ENCODE measurements around the gene REEP3. TPM values are rescaled to one million over a fixed set of nuclear protein-coding genes. Genes with fewer than 3 reads are reported as not detected.
A peak's percentile ranks its signal among the peaks of the same experiment; 100 is the strongest.

The REEP3 gene
- polyA plus RNA-seq, 6 donors from 2014 or later = 5.0 to 7.5 (median 6.3) TPM

GRCh38 chr10:63622097-63622496, 100.9 kb downstream of the REEP3 start:
- Mint-ChIP-seq H3K4me3 (no peak overlapping the region), H3K9me3 (no peaks in the 10 kb centered on the region), H3K4me1 (peaks cover 0 to 3% (median 0%) of the 10 kb centered on the region in 3 donors), H3K27ac (no peak overlapping the region), H3K36me3 (peaks cover under 1 to 12% of the 10 kb centered on the region in 2 donors), H3K27me3 (no peaks in the 10 kb centered on the region)
- DNase-seq (no peak), ATAC-seq (ENCODE audit: low read depth in 2 of 2) (no peak)

- peaks cover 0 to 1% of the 10 kb centered on the region in 2 donors for H3K36me3 Mint-ChIP-seq
- no peak overlapping the region for H3K27ac Mint-ChIP-seq
- ATAC-seq (ENCODE audit: low read depth in 2 of 2) (no peak), DNase-seq (no peak)
- no peak overlapping the region for H3K4me3 Mint-ChIP-seq
- H3K9me3 Mint-ChIP-seq = no peaks in the 10 kb centered on the region
- peaks cover 13 to 20% (median 17%) of the 10 kb centered on the region in 3 donors for H3K4me1 Mint-ChIP-seq
- no peaks in the 10 kb centered on the region for H3K27me3 Mint-ChIP-seq
These were observed 103.5 kb downstream of the REEP3 start for GRCh38 chr10:63624701-63625100.

- H3K4me3 Mint-ChIP-seq = peak overlapping the region in 5 of 8 donors; percentile 4 to 97 (median 93)
- H3K4me1 Mint-ChIP-seq = peaks cover 18 to 29% (median 20%) of the 10 kb centered on the region in 3 donors
- no peaks in the 10 kb centered on the region for H3K9me3 Mint-ChIP-seq
- H3K27me3 Mint-ChIP-seq = no peaks in the 10 kb centered on the region
- no peaks in the 10 kb centered on the region for H3K36me3 Mint-ChIP-seq
- ATAC-seq (ENCODE audit: low read depth in 2 of 2) (no peak), DNase-seq (no peak)
- peak overlapping the region in 1 of 6 donors; percentile 29 for H3K27ac Mint-ChIP-seq
These were observed 106.2 kb downstream of the REEP3 start for GRCh38 chr10:63627396-63627795.

GRCh38 chr10:63627881-63628296, 106.7 kb downstream of the REEP3 start:
- Mint-ChIP-seq H3K27ac (peak overlapping the region in 2 of 6 donors; percentile 77 to 93), H3K36me3 (no peaks in the 10 kb centered on the region), H3K4me3 (peak overlapping the region in 7 of 8 donors; percentile 4 to 97 (median 93)), H3K4me1 (peaks cover 18 to 29% (median 20%) of the 10 kb centered on the region in 3 donors), H3K9me3 (no peaks in the 10 kb centered on the region), H3K27me3 (no peaks in the 10 kb centered on the region)
- ATAC-seq (ENCODE audit: low read depth in 2 of 2) (no peak), DNase-seq (no peak)

- peak overlapping the region; percentile 92 to 97 (median 95) for H3K4me3 Mint-ChIP-seq
- peaks cover 18 to 29% (median 20%) of the 10 kb centered on the region in 3 donors for H3K4me1 Mint-ChIP-seq
- H3K36me3 Mint-ChIP-seq = no peaks in the 10 kb centered on the region
- peak; percentile 55 for DNase-seq
- ATAC-seq (ENCODE audit: low read depth in 2 of 2) = peak; percentile 45
- no peaks in the 10 kb centered on the region for H3K27me3 Mint-ChIP-seq
- no peaks in the 10 kb centered on the region for H3K9me3 Mint-ChIP-seq
- H3K27ac Mint-ChIP-seq = peak overlapping the region; percentile 77 to 98 (median 94)
These were observed 107.5 kb downstream of the REEP3 start for GRCh38 chr10:63628526-63629362.

- no peaks in the 10 kb centered on the region for H3K27me3 Mint-ChIP-seq
- peak overlapping the region; percentile 77 to 98 (median 94) for H3K27ac Mint-ChIP-seq
- no peaks in the 10 kb centered on the region for H3K9me3 Mint-ChIP-seq
- peak overlapping the region; percentile 92 to 97 (median 95) for H3K4me3 Mint-ChIP-seq
- DNase-seq (peak; percentile 83), ATAC-seq (ENCODE audit: low read depth in 2 of 2) (peak; percentile 69 to 71)
- H3K4me1 Mint-ChIP-seq = peaks cover 18 to 29% (median 20%) of the 10 kb centered on the region in 3 donors
- H3K36me3 Mint-ChIP-seq = no peaks in the 10 kb centered on the region
These were observed 108.3 kb downstream of the REEP3 start for GRCh38 chr10:63629363-63630084.

GRCh38 chr10:63630085-63630930, 109.1 kb downstream of the REEP3 start:
- peak overlapping the region; percentile 92 to 97 (median 95) for H3K4me3 Mint-ChIP-seq
- ATAC-seq (ENCODE audit: low read depth in 2 of 2) (peak; percentile 44 to 56), DNase-seq (peak; percentile 65)
- peaks cover 18 to 29% (median 20%) of the 10 kb centered on the region in 3 donors for H3K4me1 Mint-ChIP-seq
- H3K27me3 Mint-ChIP-seq = no peaks in the 10 kb centered on the region
- no peaks in the 10 kb centered on the region for H3K36me3 Mint-ChIP-seq
- peak overlapping the region in 5 of 6 donors; percentile 79 to 98 (median 93) for H3K27ac Mint-ChIP-seq
- H3K9me3 Mint-ChIP-seq = no peaks in the 10 kb centered on the region

- DNase-seq (no peak), ATAC-seq (ENCODE audit: low read depth in 2 of 2) (no peak)
- H3K4me1 Mint-ChIP-seq = peaks cover 18 to 29% (median 20%) of the 10 kb centered on the region in 3 donors
- peak overlapping the region in 5 of 6 donors; percentile 60 to 95 (median 88) for H3K27ac Mint-ChIP-seq
- no peaks in the 10 kb centered on the region for H3K27me3 Mint-ChIP-seq
- no peaks in the 10 kb centered on the region for H3K9me3 Mint-ChIP-seq
- no peaks in the 10 kb centered on the region for H3K36me3 Mint-ChIP-seq
- H3K4me3 Mint-ChIP-seq = peak overlapping the region; percentile 88 to 97 (median 94)
These were observed 109.9 kb downstream of the REEP3 start for GRCh38 chr10:63630931-63631680.

- H3K4me1 Mint-ChIP-seq = peaks cover 18 to 27% (median 20%) of the 10 kb centered on the region in 3 donors
- H3K27ac Mint-ChIP-seq = no peak overlapping the region
- H3K36me3 Mint-ChIP-seq = no peaks in the 10 kb centered on the region
- H3K27me3 Mint-ChIP-seq = no peaks in the 10 kb centered on the region
- peak overlapping the region in 4 of 8 donors; percentile 9 to 97 (median 92) for H3K4me3 Mint-ChIP-seq
- no peaks in the 10 kb centered on the region for H3K9me3 Mint-ChIP-seq
- no peak for ATAC-seq (ENCODE audit: low read depth in 2 of 2)
- no peak for DNase-seq
These were observed 110.8 kb downstream of the REEP3 start for GRCh38 chr10:63631991-63632390.

- Mint-ChIP-seq H3K9me3 (no peaks in the 10 kb centered on the region), H3K4me1 (peaks cover 8 to 12% (median 11%) of the 10 kb centered on the region in 3 donors), H3K4me3 (no peak overlapping the region), H3K27ac (peak overlapping the region in 2 of 6 donors; percentile 14 to 21), H3K27me3 (no peaks in the 10 kb centered on the region), H3K36me3 (no peaks in the 10 kb centered on the region)
- ATAC-seq (ENCODE audit: low read depth in 2 of 2) = no peak
- DNase-seq = no peak
These were observed 112.7 kb downstream of the REEP3 start for GRCh38 chr10:63633677-63634487.

- H3K9me3 Mint-ChIP-seq = no peaks in the 10 kb centered on the region
- H3K36me3 Mint-ChIP-seq = no peaks in the 10 kb centered on the region
- DNase-seq (no peak), ATAC-seq (ENCODE audit: low read depth in 2 of 2) (no peak)
- peaks cover 2 to 12% (median 6%) of the 10 kb centered on the region in 3 donors for H3K4me1 Mint-ChIP-seq
- no peaks in the 10 kb centered on the region for H3K27me3 Mint-ChIP-seq
- H3K4me3 Mint-ChIP-seq = peak overlapping the region in 1 of 8 donors; percentile 21
- H3K27ac Mint-ChIP-seq = no peak overlapping the region
These were observed 113.4 kb downstream of the REEP3 start for GRCh38 chr10:63634488-63635065.

All from naive B cell (primary cell).